ENCODE measurements around the gene ACOX1. TPM values are rescaled to one million over a fixed set of nuclear protein-coding genes. Genes with fewer than 3 reads are reported as not detected.
A peak's percentile ranks its signal among the peaks of the same experiment; 100 is the strongest.

The ACOX1 gene
- total and polyA plus RNA-seq, 2 of the 13 experiments (the other 11 are each of a cell fraction or from before 2014, with no cell fraction given), result 86.4 to 120 TPM

GRCh38 chr17:76027159-76027839 is 48.3 kb upstream of the ACOX1 start, which contains the start of gene EVPL (continued):
- TF ChIP-seq CCDC6 (CRISPR knock-in tag; IDR thresholded peaks at IDR 0.05) (no peak; the same call in 1 of the 2 replicates), BATF2 (CRISPR knock-in tag; IDR thresholded peaks at IDR 0.05) (no peak), ZBTB7B (CRISPR knock-in tag; IDR thresholded peaks at IDR 0.05) (no peak; the same call in 1 of the 2 replicates), SIX4 (CRISPR knock-in tag; IDR thresholded peaks at IDR 0.05) (peak; percentile 15; the same call in 1 of the 2 replicates), FOXA1 (IDR thresholded peaks at IDR 0.05) (no peak), FOXA1 (CRISPR knock-in tag; IDR thresholded peaks at IDR 0.05) (peak; percentile 70), RBM39 (IDR thresholded peaks at IDR 0.05; ENCODE audit: low read depth, low read length, poor library complexity, severe bottlenecking) (no peak), ZBTB8A (CRISPR knock-in tag; IDR thresholded peaks at IDR 0.05; ENCODE audit: borderline replicate concordance, low read depth) (no peak), ZNF724P (CRISPR knock-in tag; IDR thresholded peaks at IDR 0.05; ENCODE audit: borderline replicate concordance) (peak; percentile 80; the same call in 1 of the 2 replicates), ZNF609 (CRISPR knock-in tag; IDR thresholded peaks at IDR 0.05; ENCODE audit: borderline replicate concordance) (peak; percentile 42; the same call in 1 of the 2 replicates), ZNF232 (CRISPR knock-in tag; IDR thresholded peaks at IDR 0.05; ENCODE audit: borderline replicate concordance) (0 out of 2 replicates have a peak, but pooled peaks have one; percentile 64), YEATS2 (CRISPR knock-in tag; IDR thresholded peaks at IDR 0.05; ENCODE audit: borderline replicate concordance) (no peak), SP4 (CRISPR knock-in tag; IDR thresholded peaks at IDR 0.05) (peak; percentile 83), ATF6 (CRISPR knock-in tag; conservative IDR thresholded peaks at IDR 0.05) (no peak), FOXP1 (IDR thresholded peaks at IDR 0.05) (no peak), FOXP1 (CRISPR knock-in tag; IDR thresholded peaks at IDR 0.05) (0 out of 2 replicates have a peak, but pooled peaks have one; percentile 36), ZMYM3 (CRISPR knock-in tag; IDR thresholded peaks at IDR 0.05) (no peak), ATM (IDR thresholded peaks at IDR 0.05; ENCODE audit: borderline replicate concordance) (no peak), RNF219 (CRISPR knock-in tag; IDR thresholded peaks at IDR 0.05) (no peak), CREB1 (IDR thresholded peaks at IDR 0.05) (no peak), CREB1 (CRISPR knock-in tag; IDR thresholded peaks at IDR 0.05) (no peak), AHR (CRISPR knock-in tag; IDR thresholded peaks at IDR 0.05) (0 out of 2 replicates have a peak, but pooled peaks have one; percentile 35)
